Kidney (tissue), 14 donors: ENCODE data around the gene SPTAN1. TPM values are rescaled to one million over a fixed set of nuclear protein-coding genes. Genes with fewer than 3 reads are reported as not detected.

Source experiments
- DNase-seq, 5 donors: peaks; one replicate each; pipeline ENCODE4 v3.0.0-alpha.2; 2013 to 2020
- FAIRE-seq: peaks from 2 replicates; lab custom pipeline; 2012; peaks lifted over from hg19 to GRCh38; lab: Jason Lieb, UNC
- H3K27ac ChIP-seq, 2 donors: one replicate each; pipeline ENCODE4 v1.7.0; 2013; ENCODE audit warnings: low read depth in 2 of 2, low read length in 2 of 2, inconsistent platforms in 1 of 2
- H3K27me3 ChIP-seq: one replicate; pipeline ENCODE4 v1.7.1; 2013; ENCODE audit warnings: low read length, inconsistent platforms; ENCODE audit not compliant: control insufficient read depth, insufficient read depth
- H3K36me3 ChIP-seq, 3 donors: one replicate each; pipeline versions ENCODE4 v1.7.0 to v1.7.1; 2013; ENCODE audit warnings: low read length in 3 of 3, control low read depth in 1 of 3, inconsistent platforms in 1 of 3; ENCODE audit not compliant: insufficient read depth in 3 of 3, control insufficient read depth in 2 of 3
- H3K4me1 ChIP-seq, 3 donors: one replicate each; pipeline versions ENCODE4 v1.7.0 to v1.7.1; 2013; ENCODE audit warnings: low read length in 3 of 3, inconsistent platforms in 1 of 3, low read depth in 1 of 3; ENCODE audit not compliant: control insufficient read depth in 2 of 3, insufficient read depth in 2 of 3
- H3K4me3 ChIP-seq, 3 donors: one replicate each; pipeline versions ENCODE4 v1.7.0 to v1.8.1; 2013; ENCODE audit warnings: low read length in 3 of 3, control low read depth in 1 of 3, inconsistent platforms in 1 of 3
- H3K9ac ChIP-seq, 3 donors: one replicate each; pipeline versions ENCODE4 v1.7.0 to v1.7.1; 2013; ENCODE audit warnings: low read length in 3 of 3, control low read depth in 1 of 3, inconsistent platforms in 1 of 3
- H3K9me3 ChIP-seq, 3 donors: one replicate each; pipeline versions ENCODE4 v1.7.0 to v1.7.1; 2013; ENCODE audit warnings: low read length in 3 of 3, control low read depth in 1 of 3, inconsistent platforms in 1 of 3; ENCODE audit not compliant: control insufficient read depth in 2 of 3, insufficient read depth in 1 of 3
- CTCF ChIP-seq: IDR thresholded peaks from 3 replicates; pipeline ENCODE4 v1.5.1; 2012; ENCODE audit warnings: mild to moderate bottlenecking, moderate library complexity, borderline replicate concordance; ENCODE audit not compliant: insufficient read depth; ENCODE audit errors: extremely low read depth
- intact Hi-C: fragments of 100-400 bp; cut with DNase I; formaldehyde crosslinking; loops from one replicate; pipeline ENCODE4 v1.11.1; 2022
- polyA plus RNA-seq: library from polyadenylated mRNA; stranded (reverse); fragments of 350-450 nt; fragmentation: Illumina TruSeq; extraction: RNeasy Lipid Tissue Mini Kit (QIAGEN cat#74804); gene quantifications from one replicate; pipeline ENCODE4 v1.2.3, GENCODE V29; 2014; ENCODE audit warnings: low read depth, low replicate concordance; ENCODE audit not compliant: insufficient read depth
- total RNA-seq: library from RNA; stranded (reverse); fragmentation: NEBNext Ultra II Directional; extraction: Animal tissue kit (Norgen Biotek cat#: 25700); gene quantifications from one replicate; pipeline ENCODE4 v1.2.1, GENCODE V29; 2021
- donor health status: control.
- donor health status: control.
- donor health status: control.
- donor health status: control.
- donor health status: control.
- donor health status: DM: yes; HTN: yes; CAD: no.
- donor health status: Normal renal cell carcinoma (clear cell type).

SPTAN1 gene
- total and polyA plus RNA-seq, 2 donors from 2014 or later = 210 to 354 TPM

- Histone ChIP-seq H3K27me3 (no peaks in the 10 kb centered on the region), H3K27ac (no peak overlapping the region), H3K4me1 (no peaks in the 10 kb centered on the region), H3K9me3 (no peaks in the 10 kb centered on the region), H3K36me3 (peaks cover 17 to 64% (median 59%) of the 10 kb centered on the region in 3 donors), H3K9ac (no peak overlapping the region), H3K4me3 (no peak overlapping the region)
- DNase-seq (no peak), FAIRE-seq (no peak)
- no peak for TF ChIP-seq CTCF
- intact Hi-C loops = no loop called here
Observed at GRCh38 chr9:128619779-128620178, 67.4 kb downstream of the SPTAN1 start.

- no peak overlapping the region for H3K9ac ChIP-seq
- DNase-seq (no peak), FAIRE-seq (no peak)
- no peak for TF ChIP-seq CTCF
- no peaks in the 10 kb centered on the region for H3K27me3 ChIP-seq
- H3K9me3 ChIP-seq = no peaks in the 10 kb centered on the region
- no peaks in the 10 kb centered on the region for H3K4me1 ChIP-seq
- no peak overlapping the region for H3K27ac ChIP-seq
- H3K36me3 ChIP-seq = peaks cover 13 to 69% (median 60%) of the 10 kb centered on the region in 3 donors
- no peak overlapping the region for H3K4me3 ChIP-seq
- intact Hi-C loops = no loop called here
Observed at GRCh38 chr9:128621730-128622455, 69.5 kb downstream of the SPTAN1 start.

GRCh38 chr9:128624566-128624965 is 72.2 kb downstream of the SPTAN1 start:
- no peak for FAIRE-seq
- no peak for DNase-seq
- intact Hi-C loops = no loop called here
- TF ChIP-seq CTCF = no peak
- Histone ChIP-seq H3K27ac (no peak overlapping the region), H3K9ac (no peak overlapping the region), H3K4me3 (no peak overlapping the region), H3K4me1 (peaks cover 0 to 6% (median 0%) of the 10 kb centered on the region in 3 donors), H3K27me3 (no peaks in the 10 kb centered on the region), H3K9me3 (no peaks in the 10 kb centered on the region), H3K36me3 (peaks cover 9 to 73% (median 53%) of the 10 kb centered on the region in 3 donors)
